ENCODE data around the gene CTTNBP2.

Gene CTTNBP2

DNA sequence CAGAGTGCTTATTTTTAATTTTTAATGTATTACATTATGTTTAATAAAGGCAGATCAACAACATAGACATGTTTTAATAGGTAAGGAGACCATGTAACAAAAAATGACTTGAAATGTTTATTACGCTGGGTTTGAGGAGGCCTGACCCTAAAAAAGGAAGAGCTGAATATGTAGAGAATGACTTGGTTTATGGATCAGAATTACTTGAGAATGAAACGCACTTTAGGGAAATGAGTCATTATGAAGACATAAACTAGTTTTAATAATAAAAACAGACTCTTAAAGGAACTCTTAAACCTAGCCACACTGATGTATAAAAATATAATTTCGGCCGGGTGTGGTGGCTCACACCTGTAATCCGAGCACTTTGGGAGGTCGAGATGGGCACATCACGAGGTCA is 56.5 kb downstream of the CTTNBP2 start:
- no peak for DNase-seq

DNA sequence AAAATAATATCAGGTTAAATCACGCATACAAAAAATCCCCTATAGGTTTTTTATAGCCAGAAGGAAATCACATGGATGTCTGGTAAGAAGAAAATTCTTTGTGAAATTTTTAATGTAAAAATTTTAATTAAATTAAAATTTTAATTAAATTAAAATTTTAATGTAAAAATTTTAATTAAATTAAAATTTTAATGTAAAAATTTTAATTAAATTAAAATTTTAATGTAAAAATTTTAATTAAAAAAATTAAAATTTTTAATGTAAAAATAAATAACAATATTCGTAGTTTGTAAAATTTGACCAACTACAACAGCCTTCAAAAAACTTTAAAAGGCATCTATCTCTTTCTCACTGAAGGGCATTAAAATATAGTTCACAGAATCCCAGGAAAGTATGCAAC is 61.5 kb downstream of the CTTNBP2 start:
- no peak for DNase-seq

DNA sequence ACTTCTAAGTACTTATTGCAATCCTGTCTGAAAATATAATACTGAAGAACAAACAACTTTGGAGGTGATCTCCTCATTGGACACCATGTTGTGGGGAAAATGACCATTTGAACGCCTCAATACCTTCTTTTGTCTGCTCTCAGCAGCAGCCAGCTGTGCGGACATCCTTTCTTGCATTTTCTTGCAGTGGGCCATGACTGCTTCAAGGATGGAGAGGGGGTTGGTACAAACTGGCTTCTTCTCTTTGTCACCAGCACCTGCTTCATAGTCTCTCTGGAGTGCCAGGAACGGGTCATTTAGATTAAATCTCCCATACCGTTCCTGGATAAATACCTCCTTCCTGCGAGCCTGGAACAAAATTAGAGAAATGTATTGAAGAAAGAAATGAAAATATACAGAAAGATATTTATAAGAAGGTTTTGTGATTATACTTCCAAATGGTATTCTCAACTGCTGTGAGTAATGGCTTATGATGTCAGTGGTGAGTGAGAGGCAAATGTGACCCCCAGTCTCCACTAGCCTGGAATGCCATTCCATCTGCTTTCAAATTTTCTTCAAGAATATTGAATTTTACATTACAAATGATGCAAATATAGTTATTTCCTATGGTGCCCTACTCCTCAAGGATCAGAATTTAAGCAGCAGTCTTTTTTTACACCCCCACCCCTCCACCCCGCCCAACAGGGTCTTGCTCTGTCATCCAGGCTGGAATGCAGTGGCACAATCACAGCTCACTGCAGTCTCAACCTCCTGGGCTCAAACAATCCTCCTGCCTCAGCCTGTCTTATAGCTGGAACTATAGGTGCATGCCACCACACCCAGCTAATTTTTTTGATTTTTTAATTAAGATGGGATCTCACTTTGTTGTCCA is 62.4 kb downstream of the CTTNBP2 start:
- DNase-seq, result no peak

DNA sequence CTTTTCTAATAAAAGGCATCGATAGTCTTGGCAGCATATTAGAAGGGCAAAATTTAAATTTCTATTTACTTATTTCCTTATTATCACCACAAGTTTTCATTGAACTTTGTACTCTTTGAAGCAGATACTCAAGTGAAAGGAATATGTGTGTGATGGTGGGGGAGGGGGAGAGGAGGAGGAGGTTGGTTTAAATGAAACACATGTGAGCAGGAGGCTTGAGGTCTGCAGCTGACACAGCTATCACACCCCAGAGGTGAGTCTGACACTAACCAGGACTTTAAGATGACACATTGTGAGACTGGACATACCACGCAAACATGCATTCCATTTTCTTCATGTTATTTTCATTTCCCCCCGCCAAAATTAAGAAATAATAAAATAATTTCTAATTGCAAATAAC is 63.3 kb downstream of the CTTNBP2 start:
- no peak for DNase-seq

DNA sequence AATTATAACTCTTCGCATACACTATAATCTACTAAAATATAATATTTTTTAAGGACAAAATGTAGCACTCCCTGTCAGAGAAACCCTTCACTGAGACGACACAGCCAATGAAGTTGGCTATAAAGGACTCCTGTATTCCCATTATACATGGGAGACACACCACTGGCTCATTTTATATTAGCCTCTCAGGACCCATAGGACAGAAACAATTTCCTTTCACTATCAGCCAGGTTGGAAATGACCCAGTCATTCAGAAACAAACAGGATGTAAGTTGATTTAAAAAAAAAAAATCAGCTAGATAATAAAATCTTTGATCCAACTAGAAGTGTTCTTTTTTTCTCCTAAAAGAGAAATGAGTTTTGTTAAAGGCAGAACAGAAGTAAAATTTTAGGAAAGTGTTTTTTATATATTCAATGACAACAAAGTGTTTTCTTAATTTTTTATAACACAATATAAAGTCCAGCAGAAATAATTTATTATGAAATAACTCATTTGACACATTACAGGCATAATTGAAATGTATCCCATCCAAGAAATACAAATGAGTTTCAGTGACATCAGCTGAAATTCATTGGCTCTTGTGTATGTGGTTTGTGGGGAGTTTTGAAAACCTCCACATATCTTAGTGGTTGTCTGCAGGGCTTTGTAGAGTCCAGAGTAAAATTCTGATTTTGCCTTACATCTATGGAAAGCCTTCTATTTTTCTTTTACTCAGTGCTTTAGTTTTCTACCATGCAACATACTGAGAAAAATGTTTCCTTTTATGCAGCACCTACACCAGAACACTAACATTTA is 64.1 kb downstream of the CTTNBP2 start:
- DNase-seq, result no peak

DNA sequence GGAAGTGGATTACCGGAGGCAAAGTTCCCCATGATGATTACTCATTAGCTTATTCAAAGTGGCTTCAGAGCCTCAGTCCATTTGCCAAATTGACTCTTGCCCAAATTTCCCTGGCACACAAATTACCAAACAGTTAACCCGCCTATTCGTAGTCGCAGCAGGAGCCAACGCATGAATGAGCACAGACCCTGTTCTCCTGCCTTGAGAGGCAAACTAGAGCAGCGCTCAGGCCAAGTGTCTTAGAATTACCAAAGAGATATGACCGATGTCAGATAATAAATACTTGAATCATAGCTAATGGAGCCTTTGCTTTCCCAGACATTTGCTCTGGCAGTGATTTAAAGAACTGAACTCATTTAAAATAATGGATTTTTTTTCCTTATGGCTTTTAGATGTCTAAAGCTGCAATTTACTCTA is 64.9 kb downstream of the CTTNBP2 start:
- DNase-seq, result peak; percentile 98

DNA sequence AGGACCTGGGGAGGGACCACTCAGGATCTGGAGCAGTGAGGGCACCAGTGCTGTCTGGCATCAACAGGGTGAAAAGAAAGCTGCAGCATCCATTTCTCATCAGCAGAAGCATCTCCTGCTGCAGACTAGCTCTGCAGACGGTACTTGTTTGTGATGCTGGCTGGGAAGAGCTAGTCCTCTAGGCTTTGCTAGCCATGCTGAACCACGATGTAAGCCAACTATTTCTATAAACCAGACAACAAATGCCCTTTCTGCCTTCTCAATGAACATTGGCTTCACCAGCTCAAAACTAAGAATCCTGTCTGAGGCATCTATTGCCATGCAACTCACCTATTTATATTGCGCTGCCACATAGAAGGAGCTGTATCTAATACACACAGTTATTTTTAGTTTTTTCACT is 65.6 kb downstream of the CTTNBP2 start:
- DNase-seq, result peak; percentile 39

DNA sequence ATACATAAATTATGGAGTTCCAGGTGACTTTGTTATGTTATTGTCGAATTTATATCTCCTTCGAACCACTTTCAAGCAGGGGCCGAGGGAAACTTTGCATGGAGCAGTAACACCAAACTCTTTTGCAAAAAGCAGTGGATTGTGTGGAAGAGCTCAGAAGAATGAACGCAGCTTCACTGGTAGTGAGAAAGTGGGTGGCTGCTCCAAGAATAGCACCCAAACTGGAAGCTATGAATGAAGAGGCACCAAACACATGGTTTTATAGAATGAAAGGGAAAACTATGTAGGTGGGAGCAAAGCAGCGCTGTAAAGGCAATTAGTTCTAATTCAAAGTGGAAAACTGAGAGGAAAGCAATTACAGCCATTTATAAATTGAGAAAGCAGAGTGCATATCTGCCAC is 67.2 kb downstream of the CTTNBP2 start:
- no peak for DNase-seq

DNA sequence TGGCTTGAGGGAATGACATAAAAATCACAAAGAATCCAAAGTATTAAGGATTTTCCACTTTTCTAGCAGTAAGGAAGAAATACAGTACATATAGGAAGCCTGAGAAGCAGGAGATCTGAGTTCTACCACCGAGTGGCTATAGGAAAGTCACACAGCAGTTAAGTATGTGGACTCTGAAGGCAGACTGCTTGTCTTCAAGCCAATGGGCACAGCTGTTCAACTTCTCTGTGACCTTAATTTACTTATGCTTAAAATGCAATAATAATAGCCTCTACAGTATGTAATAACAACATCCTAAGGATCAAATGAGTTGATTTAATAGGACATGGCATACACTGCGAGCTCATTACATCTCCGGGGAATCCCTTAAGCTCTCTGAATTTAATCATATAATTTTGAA is 68.0 kb downstream of the CTTNBP2 start:
- no peak for DNase-seq

DNA sequence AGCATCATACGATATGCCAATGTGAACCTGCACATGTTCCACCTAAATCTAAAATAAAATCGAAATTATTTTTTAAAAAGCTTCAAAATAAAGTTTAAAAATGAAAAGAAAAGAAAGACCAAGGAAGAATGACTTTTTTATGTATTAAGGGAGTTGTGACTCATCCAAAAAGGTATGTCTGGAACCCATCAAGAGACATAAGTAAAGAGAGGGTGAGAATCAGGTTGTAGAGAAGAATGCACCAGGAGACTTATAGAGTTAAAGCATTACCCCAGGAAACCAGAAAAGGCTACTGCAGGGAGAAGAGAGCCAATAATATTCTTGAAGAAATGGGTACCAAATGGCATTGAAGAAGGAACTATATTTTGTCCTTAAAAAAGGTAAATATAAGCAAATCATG is 69.8 kb downstream of the CTTNBP2 start:
- no peak for DNase-seq

DNA sequence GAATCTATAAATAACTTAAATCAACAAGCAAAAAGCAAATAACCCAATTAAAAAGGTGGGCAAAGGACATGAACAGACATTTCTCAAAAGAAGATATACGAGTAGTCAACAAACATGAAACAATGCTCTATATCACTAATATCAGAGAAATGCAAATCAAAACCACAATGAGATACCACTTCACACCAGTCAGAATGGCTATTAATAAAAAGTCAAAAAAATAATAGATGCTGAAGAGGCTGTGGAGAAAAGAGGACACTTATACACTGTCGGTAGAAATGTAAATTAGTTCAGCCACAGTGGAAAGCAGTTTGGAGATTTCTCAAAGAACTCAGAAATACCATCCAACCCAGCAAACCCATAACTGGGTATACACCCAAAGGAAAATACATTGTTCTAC is 70.6 kb downstream of the CTTNBP2 start:
- no peak for DNase-seq

DNA sequence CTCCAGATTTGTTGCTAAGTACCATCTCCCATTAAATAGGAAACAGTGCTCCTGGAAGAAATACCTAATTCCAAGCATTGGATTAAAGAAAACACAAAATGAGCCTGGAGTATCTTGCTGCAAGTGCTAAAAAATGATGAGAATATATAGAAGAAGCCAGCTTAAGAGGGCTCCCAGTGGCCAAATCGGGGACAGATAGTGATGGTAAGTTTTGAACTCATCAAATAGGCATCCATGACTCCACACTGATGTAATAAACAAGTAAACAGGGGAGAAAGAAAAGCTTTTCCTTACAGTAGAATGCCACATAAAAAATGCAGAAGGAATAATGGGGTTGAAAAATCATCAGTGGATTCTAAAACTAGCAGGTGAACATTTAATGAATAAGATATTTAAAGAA is 72.4 kb downstream of the CTTNBP2 start:
- DNase-seq, result no peak

DNA sequence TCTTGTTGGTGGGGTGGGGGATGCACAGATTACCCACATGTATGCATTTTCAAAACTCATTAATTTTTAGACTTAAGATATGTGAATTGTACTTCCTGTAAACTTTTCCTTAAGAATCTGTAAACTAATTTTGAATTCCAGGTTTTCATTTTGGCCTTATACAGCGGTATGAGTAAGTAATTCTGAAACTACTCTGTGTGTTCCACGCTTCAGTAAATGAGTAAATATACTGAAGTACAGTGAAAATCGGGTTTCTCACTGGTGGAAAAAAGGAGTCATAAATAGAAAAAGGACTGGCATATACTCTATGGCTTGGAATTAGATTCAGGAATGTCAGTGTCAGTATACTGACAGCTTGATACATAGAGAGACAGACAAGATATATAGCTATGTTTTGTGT is 72.8 kb downstream of the CTTNBP2 start:
- no peak for DNase-seq

DNA sequence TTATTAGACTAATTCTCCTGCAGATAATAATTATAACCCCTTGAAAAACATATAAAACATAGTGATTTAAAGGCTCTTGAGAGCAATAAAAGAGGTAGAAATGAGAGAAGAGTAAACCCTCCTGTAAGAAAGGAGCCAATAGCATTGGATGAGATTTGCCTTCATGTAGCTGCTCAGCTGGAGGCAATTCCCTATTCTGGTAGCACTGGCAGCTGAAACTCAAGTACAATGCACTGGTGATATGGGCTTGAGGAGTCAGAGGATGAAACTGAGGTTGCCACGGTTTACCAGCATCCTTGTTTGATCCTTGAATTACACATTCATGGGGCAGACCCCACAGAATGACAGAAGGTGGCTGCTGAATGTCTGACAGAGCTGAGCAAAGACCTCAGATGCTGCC is 76.4 kb downstream of the CTTNBP2 start:
- DNase-seq, result peak; percentile 16

DNA sequence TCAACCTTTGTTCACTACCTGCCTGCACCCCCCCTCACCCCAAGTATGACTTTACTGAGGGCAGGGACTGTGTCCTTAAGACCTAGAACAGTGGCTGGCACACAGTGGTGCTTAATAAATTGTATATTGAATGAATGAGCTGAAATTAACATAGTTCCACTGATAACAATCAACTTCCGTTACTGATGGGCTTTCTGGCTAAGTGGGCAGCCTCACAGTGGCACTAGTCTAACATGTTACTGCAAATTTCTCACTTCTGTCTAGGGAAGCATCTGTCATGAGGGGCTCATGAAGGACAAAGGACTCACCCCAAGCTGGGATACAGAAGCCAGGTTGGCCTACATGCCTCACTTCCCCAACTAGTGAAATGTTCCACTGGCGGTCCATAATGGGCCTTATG is 79.3 kb downstream of the CTTNBP2 start:
- DNase-seq, result no peak

DNA sequence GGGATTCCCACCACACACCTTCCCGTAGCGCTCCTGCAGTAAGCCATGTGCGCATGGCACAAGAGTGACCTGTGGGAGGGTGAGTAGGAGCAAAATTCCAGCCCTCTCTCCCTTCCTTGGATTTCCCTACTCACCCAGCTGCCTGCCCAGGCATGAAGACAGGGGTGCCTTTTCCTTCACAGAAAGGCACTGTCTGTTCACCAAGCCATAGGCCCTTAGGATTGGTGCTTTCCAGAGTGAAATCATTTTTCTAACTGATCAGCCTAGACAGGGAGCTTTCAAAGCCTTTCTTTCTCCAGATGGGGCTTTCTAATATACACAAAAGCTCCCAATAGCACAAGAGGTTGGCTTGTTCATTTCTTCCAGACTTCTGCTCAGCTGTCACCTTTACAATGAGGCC is 79.7 kb downstream of the CTTNBP2 start:
- no peak for DNase-seq

DNA sequence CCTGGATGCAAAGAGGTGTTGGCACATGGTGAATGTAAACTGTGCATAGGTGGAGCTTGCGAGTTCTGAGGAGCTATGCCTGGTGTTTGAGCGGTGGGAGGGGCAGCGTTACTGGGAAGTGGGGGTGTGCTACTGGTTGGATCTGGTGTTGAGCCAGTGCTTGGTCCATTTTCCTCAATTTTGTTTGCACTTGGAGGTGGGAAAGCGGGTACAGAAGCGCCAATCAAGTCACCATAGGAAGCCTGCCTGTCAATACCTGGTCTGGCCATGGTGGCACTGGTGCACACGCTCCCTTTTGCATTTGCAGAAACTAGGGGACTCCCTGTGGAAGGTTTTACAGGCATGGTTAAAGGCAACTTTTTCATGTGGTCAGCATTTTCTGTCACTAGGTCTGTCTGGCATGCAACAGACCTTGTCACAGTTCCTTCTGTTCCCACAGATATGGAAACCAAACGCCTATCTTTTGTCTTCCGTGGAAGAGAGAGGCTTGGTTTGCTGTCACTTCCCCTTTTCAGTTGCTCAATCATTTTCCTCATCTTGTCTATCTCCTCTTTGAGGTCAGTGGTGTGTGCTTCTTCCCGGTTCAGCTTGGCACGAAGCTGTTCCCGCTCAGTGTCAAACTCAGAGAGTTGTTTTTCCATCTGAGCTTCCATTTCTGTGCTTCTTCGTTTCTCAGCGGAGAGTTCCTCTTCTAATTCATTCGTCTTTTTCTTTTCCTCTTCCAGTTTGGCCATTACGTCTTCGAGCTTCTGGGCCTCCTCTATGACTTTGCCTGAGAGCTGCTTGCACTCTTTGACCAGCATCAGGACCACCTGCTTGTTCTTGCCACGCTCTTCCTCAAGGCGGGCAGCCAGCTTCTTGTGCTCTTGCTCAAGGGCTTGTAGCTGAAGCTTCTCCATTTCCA is 81.1 kb downstream of the CTTNBP2 start:
- DNase-seq, result no peak

DNA sequence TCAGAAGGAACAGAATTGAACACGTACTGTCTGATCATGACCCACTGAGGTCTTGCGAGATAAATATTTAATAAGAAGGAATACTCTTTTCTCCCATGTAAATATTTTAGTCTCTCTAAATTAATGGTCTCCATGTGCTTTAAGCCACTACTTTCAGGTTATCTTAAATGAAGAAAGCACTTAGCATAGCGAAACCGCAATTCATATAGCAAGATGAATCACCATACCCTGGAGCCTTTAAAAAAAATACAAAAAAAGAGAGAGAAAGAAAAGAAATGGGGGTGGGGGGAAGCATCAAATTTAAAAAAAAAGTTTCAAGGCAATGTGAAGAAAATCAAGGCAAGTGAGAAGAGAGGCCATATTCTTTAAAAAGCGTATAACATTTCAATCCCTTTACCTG is 82.5 kb downstream of the CTTNBP2 start:
- DNase-seq, result no peak

DNA sequence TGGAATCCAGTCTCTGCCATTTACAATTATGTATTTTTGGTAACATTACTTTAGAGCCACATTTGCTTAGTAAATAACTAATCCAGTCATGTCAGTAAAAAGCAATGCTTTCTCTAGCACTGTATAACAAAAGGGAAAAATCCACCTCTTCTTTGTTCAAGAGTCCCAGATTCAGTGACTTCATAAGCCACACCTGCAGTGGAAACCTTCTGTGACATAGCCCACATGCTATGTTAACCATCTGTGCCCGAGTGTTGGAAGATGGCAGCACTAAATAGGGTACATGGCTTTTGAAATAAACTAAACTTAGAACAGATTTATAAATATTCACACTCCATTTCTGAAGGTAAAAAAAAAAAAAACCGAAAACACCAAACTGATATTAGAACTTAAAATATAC is 83.0 kb downstream of the CTTNBP2 start:
- no peak for DNase-seq

DNA sequence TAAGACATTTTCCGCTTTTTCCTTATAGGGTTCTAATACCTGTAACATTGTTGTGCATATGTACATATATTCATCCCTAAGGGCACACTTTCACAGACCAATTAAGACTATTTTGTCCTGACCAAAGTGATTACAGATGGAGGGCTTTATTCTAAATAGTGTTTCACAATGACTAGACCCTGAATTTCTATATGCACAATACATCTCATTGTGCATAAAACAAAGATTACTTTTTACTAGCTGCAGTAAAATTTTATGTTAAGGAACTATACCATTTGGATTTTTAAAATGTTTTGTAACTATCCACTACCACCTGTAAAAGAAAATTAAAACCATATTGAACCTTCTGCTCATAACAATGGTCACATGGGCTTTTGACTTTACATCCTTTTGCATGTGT is 87.8 kb downstream of the CTTNBP2 start:
- DNase-seq, result no peak

DNA sequence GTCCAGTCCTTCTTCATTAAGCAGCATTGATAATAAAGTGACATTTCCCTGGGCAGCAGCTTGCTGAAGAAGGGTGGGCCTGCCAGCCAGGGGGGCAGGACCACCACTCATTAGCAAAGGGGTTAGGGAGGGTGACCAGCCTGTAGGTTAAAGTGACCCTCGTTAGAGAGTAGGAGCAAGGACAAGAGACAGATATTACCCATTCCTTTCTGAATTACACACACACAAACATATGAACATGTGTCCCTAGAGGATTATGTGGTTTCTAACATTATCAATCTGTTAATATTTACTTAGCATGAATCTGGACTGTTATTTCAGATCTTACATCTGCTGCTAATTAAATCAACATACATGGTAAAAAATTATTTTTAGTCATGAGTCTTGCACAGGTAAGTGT is 88.9 kb downstream of the CTTNBP2 start:
- peak; percentile 25 for DNase-seq

DNA sequence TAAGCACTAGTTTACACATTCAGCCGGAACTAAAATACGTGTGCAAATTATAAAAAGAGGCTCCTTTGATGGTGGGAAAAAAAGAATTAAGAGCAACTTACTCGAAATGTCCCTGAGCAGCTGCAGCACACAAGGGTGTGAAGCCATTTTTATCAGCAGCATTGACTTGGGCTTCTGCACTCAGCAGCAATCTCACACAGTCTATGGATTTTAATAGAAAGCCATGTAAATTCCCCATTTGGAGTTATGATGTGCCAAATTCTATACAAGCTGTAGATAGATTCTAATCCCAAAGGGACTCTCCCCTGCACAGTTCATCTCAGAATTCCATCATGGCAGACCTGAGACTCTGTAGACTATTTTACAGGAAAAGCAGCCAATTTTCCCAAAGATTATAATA is 90.5 kb downstream of the CTTNBP2 start:
- DNase-seq, result no peak

DNA sequence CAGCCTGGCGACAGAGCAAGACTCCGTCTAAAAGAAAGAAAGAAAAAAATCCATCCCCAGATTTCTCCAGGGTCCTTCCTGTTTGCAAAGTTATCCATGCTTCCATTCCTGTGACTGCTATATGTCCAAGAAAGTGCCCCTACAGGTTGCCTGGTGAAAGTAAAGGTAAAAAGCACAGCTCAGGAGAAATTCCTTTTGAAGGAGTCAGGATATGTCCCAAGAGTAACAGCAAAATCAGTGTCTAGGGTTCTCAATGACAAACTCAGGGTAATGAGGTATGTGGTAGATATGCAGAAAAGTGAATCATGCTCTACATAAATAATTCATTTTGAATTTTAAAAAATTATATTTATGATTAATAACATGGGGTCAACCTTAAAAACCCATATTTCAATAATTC is 91.5 kb downstream of the CTTNBP2 start:
- DNase-seq, result no peak

Measured in NCI-H1092 treated with DMSO at 0.1 percent for 48 hours (cell line).